ENCODE results near the gene FN1. TPM values are rescaled to one million over a fixed set of nuclear protein-coding genes. Genes with fewer than 3 reads are reported as not detected.

The FN1 gene
- polyA plus RNA-seq, 1 donor from 2014 or later, result 0.90 TPM

DNA sequence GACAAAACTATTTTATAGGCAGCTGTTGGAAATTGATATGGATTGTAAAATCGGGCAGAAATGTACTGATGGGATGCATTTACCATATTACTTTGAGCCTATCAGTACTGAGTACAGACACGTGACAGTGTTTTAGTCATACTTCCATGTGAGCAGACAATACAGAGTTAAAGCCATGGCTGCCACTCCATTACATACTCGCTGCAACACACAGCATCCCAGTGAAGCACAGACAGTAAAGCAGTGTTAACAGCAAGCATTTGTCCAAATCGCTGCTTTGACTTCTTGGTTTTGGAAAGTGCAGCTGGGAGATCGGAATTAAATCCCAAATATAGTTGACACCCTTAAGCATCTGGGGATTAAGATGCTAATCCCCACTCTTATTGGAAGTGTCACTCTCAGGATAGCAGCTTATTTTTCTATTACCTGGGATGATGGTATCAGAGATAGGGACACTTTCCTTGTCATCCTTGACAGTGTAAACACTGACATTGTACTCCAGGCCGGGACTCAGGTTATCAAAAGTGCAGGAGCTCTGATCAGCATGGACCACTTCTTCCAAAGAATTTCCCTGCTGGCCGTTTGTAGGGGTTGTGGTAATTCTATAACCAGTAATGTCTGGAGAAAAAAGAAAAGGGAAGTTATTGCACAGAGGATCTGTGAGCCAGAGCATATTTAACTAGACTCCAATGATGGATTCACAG is 41.6 kb downstream of the FN1 start:
- H3K4me3 Mint-ChIP-seq, result no peak overlapping the region
- H3K9me3 Mint-ChIP-seq, result no peaks in the 10 kb centered on the region
- H3K36me3 Mint-ChIP-seq, result no peaks in the 10 kb centered on the region
- H3K27ac Mint-ChIP-seq, result no peak overlapping the region
- H3K4me1 Mint-ChIP-seq, result peaks cover 0 to 12% (median 3%) of the 10 kb centered on the region in 3 donors
- peaks cover 6% of the 10 kb centered on the region for H3K27me3 Mint-ChIP-seq

DNA sequence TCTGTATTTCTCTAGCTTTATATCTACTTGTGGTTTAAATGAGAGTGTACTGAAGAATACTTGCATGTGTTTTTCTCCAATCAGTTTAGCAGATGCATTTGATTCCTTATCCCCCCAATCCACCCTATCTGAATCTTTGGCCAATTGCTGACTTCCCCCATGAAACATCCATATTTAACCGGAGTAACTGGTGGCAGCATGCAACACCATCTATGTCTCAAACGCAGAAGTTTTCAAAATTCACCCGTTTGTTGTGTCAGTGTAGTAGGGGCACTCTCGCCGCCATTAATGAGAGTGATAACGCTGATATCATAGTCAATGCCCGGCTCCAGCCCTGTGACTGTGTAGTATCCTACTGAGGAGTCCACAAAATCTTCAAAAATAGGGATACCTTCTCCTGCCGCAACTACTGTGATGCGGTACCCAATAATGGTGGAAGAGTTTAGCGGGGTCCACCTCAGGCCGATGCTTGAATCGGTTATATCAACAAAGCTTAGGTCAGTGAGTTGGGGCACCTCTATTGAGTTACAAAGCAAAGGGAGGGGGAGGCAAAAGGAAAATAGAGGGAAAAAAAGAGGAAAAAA is 43.1 kb downstream of the FN1 start:
- Mint-ChIP-seq H3K27ac (peak overlapping the region in 2 of 3 donors; percentile 4 to 38), H3K4me1 (peaks cover 0 to 12% (median 3%) of the 10 kb centered on the region in 3 donors), H3K27me3 (peaks cover 2% of the 10 kb centered on the region), H3K36me3 (no peaks in the 10 kb centered on the region), H3K4me3 (no peak overlapping the region), H3K9me3 (no peaks in the 10 kb centered on the region)

DNA sequence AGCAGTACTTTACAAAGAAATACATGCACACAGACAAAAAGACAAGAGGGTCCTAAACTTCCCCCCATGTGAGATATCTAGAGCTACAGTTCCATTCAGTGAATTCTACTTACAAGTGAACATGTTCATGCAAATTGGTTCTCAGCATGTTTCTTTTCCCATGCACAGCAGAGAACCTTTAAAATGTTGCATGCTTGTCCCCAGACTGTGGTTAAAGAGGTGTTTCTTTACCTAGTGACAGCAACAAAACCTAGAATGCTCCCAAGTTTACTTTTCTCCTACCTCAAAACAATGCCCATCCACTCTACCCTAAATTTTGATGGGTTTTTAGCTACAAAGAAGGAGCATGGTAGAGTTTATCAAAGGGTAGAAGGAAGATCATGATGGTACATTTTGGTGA is 43.7 kb downstream of the FN1 start:
- no peaks in the 10 kb centered on the region for H3K36me3 Mint-ChIP-seq
- H3K4me3 Mint-ChIP-seq, result no peak overlapping the region
- H3K4me1 Mint-ChIP-seq, result peaks cover 0 to 12% (median 3%) of the 10 kb centered on the region in 3 donors
- no peaks in the 10 kb centered on the region for H3K9me3 Mint-ChIP-seq
- no peak overlapping the region for H3K27ac Mint-ChIP-seq
- peaks cover 2% of the 10 kb centered on the region for H3K27me3 Mint-ChIP-seq

DNA sequence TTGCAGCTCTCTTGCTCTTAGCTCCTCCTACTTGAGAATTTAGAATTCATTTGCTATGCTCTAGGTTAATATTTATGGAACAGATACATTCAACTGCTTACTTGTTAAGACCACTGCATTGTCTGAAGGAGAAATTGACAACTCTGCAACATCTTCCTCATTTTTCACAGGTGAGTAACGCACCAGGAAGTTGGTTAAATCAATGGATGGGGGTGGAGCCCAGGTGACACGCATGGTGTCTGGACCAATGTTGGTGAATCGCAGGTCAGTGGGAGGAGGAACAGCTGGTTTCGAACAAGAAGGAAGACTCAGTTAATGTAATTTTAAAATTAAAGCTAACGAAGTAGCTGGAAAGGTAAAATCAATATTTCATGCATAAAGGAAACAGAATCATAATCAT is 44.3 kb downstream of the FN1 start:
- H3K9me3 Mint-ChIP-seq, result no peaks in the 10 kb centered on the region
- H3K4me1 Mint-ChIP-seq, result peaks cover 0 to 12% (median 3%) of the 10 kb centered on the region in 3 donors
- peaks cover 2% of the 10 kb centered on the region for H3K27me3 Mint-ChIP-seq
- peak overlapping the region in 1 of 4 donors; percentile 2 for H3K4me3 Mint-ChIP-seq
- H3K27ac Mint-ChIP-seq, result no peak overlapping the region
- no peaks in the 10 kb centered on the region for H3K36me3 Mint-ChIP-seq

DNA sequence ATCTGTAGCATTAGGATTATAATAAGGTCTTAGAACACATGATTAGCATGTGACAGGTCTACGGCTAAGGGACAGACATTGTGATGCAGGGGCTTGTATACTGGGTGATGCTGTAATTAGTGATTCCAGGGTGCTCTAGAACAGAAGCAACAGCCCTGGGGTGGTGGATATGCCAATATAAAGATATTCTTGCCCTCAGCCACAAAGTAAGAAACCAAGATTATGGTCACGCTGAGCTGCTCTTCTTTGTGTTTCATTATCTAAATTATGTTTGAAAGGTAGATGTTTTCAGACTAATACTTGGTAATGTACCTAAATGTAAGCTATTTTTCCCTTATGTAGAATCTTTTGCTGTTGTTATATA is 45.3 kb downstream of the FN1 start:
- H3K4me3 Mint-ChIP-seq, result no peak overlapping the region
- H3K27ac Mint-ChIP-seq, result no peak overlapping the region
- H3K27me3 Mint-ChIP-seq, result peaks cover 2% of the 10 kb centered on the region
- no peaks in the 10 kb centered on the region for H3K9me3 Mint-ChIP-seq
- H3K4me1 Mint-ChIP-seq, result peaks cover 0 to 12% (median 3%) of the 10 kb centered on the region in 3 donors
- peaks cover 3% of the 10 kb centered on the region for H3K36me3 Mint-ChIP-seq

DNA sequence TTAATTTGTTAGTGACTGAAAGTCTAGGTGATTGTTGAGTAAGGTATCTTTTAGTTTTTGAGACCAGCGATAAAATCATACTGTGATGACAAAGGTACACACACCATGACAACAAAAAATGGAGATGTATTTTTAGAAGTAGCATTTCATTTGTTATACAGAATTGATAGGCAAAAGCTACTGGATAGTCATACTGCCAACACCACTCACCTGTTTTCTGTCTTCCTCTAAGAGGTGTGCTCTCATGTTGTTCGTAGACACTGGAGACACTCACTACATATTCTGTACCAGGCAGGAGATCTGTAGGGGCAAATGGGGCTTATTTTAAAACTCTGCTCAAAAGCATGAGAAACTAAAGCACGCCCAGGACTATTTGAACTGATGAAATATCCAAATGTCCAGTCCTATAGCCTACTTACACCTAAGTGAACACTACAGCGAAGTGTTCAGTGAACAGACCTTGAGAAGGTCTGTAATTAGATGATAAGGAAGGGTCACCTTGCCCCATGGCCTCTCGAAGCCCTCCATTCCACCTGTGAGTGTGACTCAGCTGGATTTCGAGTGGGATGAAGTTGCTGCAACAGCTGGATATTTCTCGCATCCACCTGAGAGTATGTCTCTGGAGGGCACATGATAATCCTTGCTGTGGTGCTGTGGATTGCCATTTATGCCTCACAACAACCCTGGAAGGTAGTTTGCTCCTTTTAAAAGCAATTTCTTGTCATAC is 47.7 kb downstream of the FN1 start:
- H3K4me3 Mint-ChIP-seq, result no peak overlapping the region
- peaks cover 0 to 12% (median 3%) of the 10 kb centered on the region in 3 donors for H3K4me1 Mint-ChIP-seq
- no peaks in the 10 kb centered on the region for H3K9me3 Mint-ChIP-seq
- no peak overlapping the region for H3K27ac Mint-ChIP-seq
- H3K36me3 Mint-ChIP-seq, result peaks cover 3% of the 10 kb centered on the region
- peaks cover 2% of the 10 kb centered on the region for H3K27me3 Mint-ChIP-seq

DNA sequence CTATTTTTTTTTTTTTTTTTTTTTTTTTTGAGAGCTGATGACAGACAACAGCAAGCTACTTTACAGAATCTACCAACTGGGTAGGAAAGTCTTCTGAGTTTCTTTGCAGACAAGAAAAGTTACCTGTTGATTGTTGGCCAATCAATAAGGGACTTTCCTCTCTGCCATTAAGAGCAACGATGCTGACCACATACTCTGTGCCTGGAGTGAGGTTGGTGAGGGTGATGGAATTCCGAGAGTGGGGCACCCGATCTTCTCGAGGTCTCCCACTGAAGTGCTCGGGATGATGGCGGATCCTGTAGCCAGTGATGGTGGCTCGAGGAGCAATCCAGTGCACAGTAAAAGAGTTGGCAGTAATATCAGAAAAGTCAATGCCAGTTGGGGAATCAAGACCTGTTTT is 49.3 kb downstream of the FN1 start:
- Mint-ChIP-seq H3K27ac (no peak overlapping the region), H3K4me3 (no peak overlapping the region), H3K36me3 (peaks cover 3% of the 10 kb centered on the region), H3K4me1 (peaks cover 0 to 10% (median 2%) of the 10 kb centered on the region in 3 donors), H3K27me3 (no peaks in the 10 kb centered on the region), H3K9me3 (no peaks in the 10 kb centered on the region)

DNA sequence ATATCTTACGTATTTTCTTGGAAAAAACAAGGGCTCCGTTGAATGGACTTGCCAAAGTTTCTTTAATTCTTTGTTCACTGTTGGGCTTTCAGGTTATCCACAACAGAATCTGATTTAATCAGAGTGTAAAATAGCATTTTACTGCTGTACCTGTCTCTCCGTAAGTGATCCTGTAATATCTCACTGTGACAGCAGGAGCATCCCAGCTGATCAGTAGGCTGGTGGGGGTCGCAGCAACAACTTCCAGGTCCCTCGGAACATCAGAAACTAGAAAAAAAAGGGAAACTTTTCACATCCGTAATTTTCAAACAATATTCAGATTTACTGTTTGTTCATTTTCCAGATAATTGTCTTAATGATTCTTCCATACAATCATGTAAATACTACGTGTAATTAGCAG is 51.2 kb downstream of the FN1 start:
- Mint-ChIP-seq H3K27ac (no peak overlapping the region), H3K27me3 (no peaks in the 10 kb centered on the region), H3K4me1 (no peaks in the 10 kb centered on the region), H3K9me3 (no peaks in the 10 kb centered on the region), H3K4me3 (no peak overlapping the region), H3K36me3 (peaks cover 3% of the 10 kb centered on the region)

DNA sequence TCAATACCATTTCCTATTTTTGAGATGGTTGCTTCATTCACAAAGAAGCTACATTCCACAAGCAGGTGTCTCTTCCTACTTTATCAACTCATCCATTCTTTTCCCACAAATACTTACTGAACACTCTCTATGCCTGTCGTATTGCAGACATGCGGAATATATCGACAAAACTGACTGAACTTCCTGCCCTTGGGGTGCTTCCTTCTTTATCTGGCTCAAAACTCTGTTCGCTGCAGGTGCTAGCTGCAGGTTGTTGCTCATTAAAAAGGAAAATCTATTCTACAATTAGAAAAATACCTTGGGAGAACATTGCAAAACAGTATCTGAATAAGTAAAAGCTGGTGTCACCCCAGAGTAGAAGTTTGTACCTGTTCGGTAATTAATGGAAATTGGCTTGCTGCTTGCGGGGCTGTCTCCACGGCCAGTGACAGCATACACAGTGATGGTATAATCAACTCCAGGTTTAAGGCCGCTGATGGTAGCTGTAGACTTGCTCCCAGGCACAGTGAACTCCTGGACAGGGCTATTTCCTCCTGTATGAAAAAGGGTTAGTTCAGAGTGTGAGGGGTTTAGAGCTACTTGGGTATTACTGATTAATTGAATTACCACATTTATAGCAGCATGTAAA is 52.1 kb downstream of the FN1 start:
- Mint-ChIP-seq H3K9me3 (no peaks in the 10 kb centered on the region), H3K27ac (no peak overlapping the region), H3K36me3 (peaks cover 3% of the 10 kb centered on the region), H3K4me1 (no peaks in the 10 kb centered on the region), H3K4me3 (no peak overlapping the region), H3K27me3 (no peaks in the 10 kb centered on the region)

DNA sequence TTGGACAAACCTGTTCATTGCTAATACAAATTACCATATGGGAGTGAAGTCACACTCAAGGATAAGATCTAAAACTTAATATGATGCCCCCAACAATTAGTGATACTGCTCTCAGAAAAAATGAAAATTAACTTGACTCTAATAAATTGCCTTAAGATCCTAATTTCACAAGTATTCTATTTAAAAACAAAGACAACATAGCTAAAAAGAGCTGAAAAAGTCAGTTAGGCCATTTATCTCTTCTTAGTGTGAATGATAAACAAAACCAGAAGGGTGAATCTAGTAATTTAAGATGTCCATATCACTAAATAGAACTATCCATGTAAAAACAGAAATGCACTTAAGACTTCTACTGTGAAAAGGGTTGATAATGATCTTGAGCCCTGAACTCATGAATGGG is 53.4 kb downstream of the FN1 start:
- H3K36me3 Mint-ChIP-seq, result peaks cover 6% of the 10 kb centered on the region
- no peaks in the 10 kb centered on the region for H3K27me3 Mint-ChIP-seq

DNA sequence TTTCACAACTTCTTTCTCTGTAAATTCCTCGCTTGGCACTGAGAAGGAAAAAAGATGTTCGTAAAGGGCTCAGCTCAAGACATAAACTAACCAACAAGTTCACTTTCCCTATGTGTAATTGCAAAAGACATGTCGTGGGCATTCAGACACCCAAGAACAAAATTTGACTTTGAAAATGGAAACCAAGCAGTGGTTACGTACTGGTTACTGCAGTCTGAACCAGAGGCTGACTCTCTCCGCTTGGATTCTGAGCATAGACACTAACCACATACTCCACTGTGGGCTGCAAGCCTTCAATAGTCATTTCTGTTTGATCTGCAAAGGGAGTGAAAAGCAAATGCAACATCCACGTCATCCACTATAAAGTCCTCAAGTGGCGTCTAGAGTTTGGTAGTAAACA is 53.9 kb downstream of the FN1 start:
- Mint-ChIP-seq H3K27me3 (no peaks in the 10 kb centered on the region), H3K4me3 (no peak overlapping the region), H3K36me3 (peaks cover 6% of the 10 kb centered on the region), H3K4me1 (no peaks in the 10 kb centered on the region), H3K27ac (no peak overlapping the region), H3K9me3 (no peaks in the 10 kb centered on the region)

More for the DNA sequence above, 53.4 kb downstream of the FN1 start:
- no peaks in the 10 kb centered on the region for H3K4me1 Mint-ChIP-seq
- no peaks in the 10 kb centered on the region for H3K9me3 Mint-ChIP-seq
- H3K27ac Mint-ChIP-seq, result no peak overlapping the region
- H3K4me3 Mint-ChIP-seq, result no peak overlapping the region

DNA sequence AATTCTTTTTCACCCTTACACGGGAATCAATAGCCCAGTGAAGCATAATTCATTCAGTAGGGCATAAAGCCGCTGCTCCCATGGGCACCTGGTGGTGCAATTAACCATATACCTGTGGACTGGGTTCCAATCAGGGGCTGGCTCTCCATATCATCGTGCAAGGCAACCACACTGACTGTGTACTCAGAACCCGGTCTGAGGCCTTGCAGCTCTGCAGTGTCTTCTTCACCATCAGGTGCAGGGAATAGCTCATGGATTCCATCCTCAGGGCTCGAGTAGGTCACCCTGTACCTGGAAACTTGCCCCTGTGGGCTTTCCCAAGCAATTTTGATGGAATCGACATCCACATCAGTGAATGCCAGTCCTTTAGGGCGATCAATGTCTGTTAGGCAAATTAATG is 55.2 kb downstream of the FN1 start:
- Mint-ChIP-seq H3K27me3 (no peaks in the 10 kb centered on the region), H3K4me3 (no peak overlapping the region), H3K36me3 (peaks cover 3% of the 10 kb centered on the region), H3K4me1 (no peaks in the 10 kb centered on the region), H3K27ac (no peak overlapping the region), H3K9me3 (peaks cover 0 to 2% (median 0%) of the 10 kb centered on the region in 3 donors)

DNA sequence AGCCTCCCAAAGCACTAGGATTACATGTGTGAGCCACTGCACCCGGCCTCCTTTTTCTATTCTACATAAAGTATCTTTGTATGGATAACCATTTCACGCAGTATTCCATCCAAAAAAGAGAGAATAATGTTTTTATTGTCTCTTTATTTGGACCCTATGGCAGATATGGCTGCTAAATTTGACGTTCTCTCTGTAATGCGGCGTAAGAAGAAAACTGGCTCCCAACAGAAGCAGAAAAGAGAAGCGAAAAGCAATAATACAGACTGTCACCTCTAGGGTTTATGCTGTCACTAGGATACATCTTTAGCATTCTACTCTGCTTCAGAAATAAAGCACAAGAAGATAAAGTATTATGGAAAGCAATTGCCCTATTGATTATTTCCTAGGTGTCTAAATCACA is 55.9 kb downstream of the FN1 start:
- H3K4me1 Mint-ChIP-seq, result no peaks in the 10 kb centered on the region
- H3K4me3 Mint-ChIP-seq, result no peak overlapping the region
- H3K27ac Mint-ChIP-seq, result no peak overlapping the region
- H3K27me3 Mint-ChIP-seq, result no peaks in the 10 kb centered on the region
- H3K36me3 Mint-ChIP-seq, result peaks cover 3% of the 10 kb centered on the region
- peaks cover 0 to 2% (median 0%) of the 10 kb centered on the region in 3 donors for H3K9me3 Mint-ChIP-seq

DNA sequence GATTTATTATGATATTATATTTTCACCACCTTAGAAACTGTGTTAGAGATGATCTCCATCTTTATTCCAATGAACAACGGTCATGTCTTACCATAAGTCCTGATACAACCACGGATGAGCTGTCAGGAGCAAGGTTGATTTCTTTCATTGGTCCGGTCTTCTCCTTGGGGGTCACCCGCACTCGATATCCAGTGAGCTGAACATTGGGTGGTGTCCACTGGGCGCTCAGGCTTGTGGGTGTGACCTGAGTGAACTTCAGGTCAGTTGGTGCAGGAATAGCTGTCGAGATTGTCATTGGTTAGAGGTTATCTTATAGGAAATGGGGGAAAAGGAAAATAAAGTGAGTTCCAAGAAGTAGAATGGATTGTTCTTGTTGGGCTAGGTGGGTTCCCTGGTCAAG is 56.8 kb downstream of the FN1 start:
- Mint-ChIP-seq H3K4me1 (no peaks in the 10 kb centered on the region), H3K9me3 (peaks cover 0 to 3% (median 2%) of the 10 kb centered on the region in 3 donors), H3K27ac (no peak overlapping the region), H3K4me3 (no peak overlapping the region), H3K36me3 (peaks cover 11% of the 10 kb centered on the region), H3K27me3 (no peaks in the 10 kb centered on the region)

DNA sequence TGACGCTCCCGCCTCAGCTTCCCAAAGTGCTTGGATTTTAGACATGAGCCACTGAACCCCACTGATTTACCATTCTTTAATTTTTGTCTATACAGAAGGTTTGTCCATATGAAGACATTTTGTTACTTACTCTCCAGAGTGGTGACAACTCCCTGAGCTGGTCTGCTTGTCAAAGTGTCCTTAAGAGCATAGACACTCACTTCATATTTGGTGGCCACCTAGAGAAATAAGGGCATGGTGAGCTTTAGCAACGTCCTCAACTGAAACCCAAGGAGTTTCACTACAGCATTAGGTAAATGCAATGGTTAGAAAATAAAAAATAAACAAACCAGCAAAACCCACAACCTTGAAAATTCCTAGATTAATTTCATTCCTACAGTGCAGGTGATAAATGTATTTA is 57.8 kb downstream of the FN1 start:
- Mint-ChIP-seq H3K27ac (no peak overlapping the region), H3K27me3 (no peaks in the 10 kb centered on the region)

More for the DNA sequence above, 57.8 kb downstream of the FN1 start:
- Mint-ChIP-seq H3K36me3 (peaks cover 17% of the 10 kb centered on the region), H3K9me3 (peaks cover 0 to 3% (median 2%) of the 10 kb centered on the region in 3 donors), H3K4me1 (no peaks in the 10 kb centered on the region), H3K4me3 (no peak overlapping the region)
